Retinal pigment epithelial cell (primary cell): ENCODE results near the gene VAV3.

ENCODE experiments used
- DNase-seq: peaks from one replicate; pipeline ENCODE4 v3.0.0-alpha.2; 2010; ENCODE audit warnings: low read depth
- H3K4me3 ChIP-seq: 2 replicates; pipeline ENCODE4 v1.5.1; 2011; ENCODE audit warnings: mild to moderate bottlenecking, low read length, control low read depth, moderate library complexity
- CTCF ChIP-seq: conservative IDR thresholded peaks from 2 replicates; pipeline ENCODE4 v1.5.1; 2011; ENCODE audit warnings: low read depth, low read length, control low read depth, inconsistent platforms

VAV3 gene

GRCh38 chr1:107590900-107591622 lies 373.9 kb downstream of the VAV3 start:
- no peak overlapping the region for H3K4me3 ChIP-seq
- TF ChIP-seq CTCF = no peak
- no peak for DNase-seq

- no peak for DNase-seq
- TF ChIP-seq CTCF = no peak
- no peak overlapping the region for H3K4me3 ChIP-seq
Measured at GRCh38 chr1:107590087-107590486, 374.9 kb downstream of the VAV3 start.

- TF ChIP-seq CTCF = no peak
- H3K4me3 ChIP-seq = no peak overlapping the region
- DNase-seq = no peak
Measured at GRCh38 chr1:107588321-107588720, 376.7 kb downstream of the VAV3 start.

- no peak for DNase-seq
- no peak overlapping the region for H3K4me3 ChIP-seq
- no peak for TF ChIP-seq CTCF
Measured at GRCh38 chr1:107575226-107575625, 389.8 kb downstream of the VAV3 start.

- H3K4me3 ChIP-seq = no peak overlapping the region
- no peak for TF ChIP-seq CTCF
- no peak for DNase-seq
Measured at GRCh38 chr1:107574044-107574443, 390.9 kb downstream of the VAV3 start.

GRCh38 chr1:107572674-107573211 lies 392.2 kb downstream of the VAV3 start:
- H3K4me3 ChIP-seq = no peak overlapping the region
- TF ChIP-seq CTCF = no peak
- DNase-seq = peak; percentile 89

GRCh38 chr1:107570768-107571167 lies 394.2 kb downstream of the VAV3 start:
- no peak for TF ChIP-seq CTCF
- DNase-seq = no peak
- no peak overlapping the region for H3K4me3 ChIP-seq
